AG10803 (cell line): Measurements from ENCODE around the gene GPHA2.

Experiments
- DNase-seq: peaks from one replicate; pipeline ENCODE4 v3.0.0; 2010; ENCODE audit warnings: low read depth
- H3K4me3 ChIP-seq: 2 replicates; pipeline ENCODE4 v1.5.1; 2011; ENCODE audit warnings: mild to moderate bottlenecking, low read length, control low read depth
- TF ChIP-seq, protein P1 (sequence below): conservative IDR thresholded peaks from 2 replicates; pipeline ENCODE4 v1.5.1; 2011; ENCODE audit warnings: mild to moderate bottlenecking, low read length, control low read depth, inconsistent platforms

The GPHA2 gene

DNA sequence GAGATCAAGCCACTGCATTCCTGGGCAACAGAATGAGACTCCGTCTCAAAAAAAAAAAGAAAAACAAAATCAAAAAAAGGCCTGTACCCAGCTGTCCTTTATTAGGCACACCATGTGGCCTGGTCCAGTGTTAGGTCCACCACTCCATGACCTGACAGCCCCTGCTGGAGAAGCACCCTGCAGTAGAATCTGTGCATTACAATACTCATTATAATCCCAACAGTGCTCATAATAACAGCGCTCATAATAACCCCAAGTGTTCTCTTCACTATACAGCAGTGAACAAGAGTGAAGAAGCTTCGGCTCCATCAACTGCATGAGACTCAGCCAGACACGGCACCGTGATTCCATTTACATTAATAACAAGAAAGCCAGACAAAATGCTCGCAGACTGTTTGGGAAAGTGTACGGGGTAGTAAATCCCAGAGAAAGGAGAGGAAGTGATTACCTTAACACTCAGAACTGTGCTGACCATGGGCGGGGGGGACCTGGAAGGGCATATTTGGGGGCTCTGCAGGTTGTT is 48.4 kb downstream of the GPHA2 start:
- TF ChIP-seq, protein P1, sequence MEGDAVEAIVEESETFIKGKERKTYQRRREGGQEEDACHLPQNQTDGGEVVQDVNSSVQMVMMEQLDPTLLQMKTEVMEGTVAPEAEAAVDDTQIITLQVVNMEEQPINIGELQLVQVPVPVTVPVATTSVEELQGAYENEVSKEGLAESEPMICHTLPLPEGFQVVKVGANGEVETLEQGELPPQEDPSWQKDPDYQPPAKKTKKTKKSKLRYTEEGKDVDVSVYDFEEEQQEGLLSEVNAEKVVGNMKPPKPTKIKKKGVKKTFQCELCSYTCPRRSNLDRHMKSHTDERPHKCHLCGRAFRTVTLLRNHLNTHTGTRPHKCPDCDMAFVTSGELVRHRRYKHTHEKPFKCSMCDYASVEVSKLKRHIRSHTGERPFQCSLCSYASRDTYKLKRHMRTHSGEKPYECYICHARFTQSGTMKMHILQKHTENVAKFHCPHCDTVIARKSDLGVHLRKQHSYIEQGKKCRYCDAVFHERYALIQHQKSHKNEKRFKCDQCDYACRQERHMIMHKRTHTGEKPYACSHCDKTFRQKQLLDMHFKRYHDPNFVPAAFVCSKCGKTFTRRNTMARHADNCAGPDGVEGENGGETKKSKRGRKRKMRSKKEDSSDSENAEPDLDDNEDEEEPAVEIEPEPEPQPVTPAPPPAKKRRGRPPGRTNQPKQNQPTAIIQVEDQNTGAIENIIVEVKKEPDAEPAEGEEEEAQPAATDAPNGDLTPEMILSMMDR = no peak
- no peak overlapping the region for H3K4me3 ChIP-seq
- no peak for DNase-seq

DNA sequence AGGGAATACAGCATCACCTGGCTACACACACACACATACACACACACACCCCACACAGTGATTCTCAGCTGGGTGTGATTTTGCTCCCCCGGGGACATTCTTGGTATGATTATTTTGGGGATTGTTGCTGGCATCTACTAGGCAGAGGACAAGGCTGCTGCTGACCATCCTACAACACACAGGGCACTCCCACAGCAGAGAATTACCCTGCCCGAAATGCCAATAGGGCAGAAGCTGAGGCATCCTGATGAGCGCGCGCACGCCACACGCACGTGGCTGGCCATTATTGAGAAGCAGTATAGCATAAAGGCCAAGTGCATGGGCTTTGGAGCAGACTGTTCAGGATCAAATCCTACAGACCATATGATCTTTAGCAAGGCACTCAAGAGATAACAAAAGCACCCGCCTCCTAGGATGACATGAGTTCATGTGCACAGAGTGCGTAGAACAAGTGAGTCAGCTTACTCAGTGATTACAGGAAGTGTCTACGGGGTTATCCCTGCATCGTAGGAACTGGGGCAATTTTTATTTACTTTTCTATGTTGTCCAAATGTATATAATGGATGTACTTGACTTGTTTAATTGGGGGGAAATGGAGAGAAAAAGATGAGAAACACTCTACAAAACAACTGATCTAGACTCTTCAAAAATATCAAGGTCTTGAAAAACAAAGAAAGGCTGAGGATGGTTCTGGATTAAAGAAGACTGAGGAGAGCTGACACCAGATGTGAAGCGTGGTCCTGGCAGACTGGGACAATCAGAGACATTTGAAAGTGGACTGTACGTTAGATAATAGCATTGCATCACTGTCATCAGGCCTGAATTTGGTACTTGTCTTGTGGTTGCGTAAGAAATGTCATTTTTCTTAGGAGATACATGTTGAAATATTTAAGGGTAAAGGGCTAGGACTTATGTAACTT is 50.1 kb downstream of the GPHA2 start:
- TF ChIP-seq, protein P1 = no peak
- DNase-seq = peak; percentile 85
- no peak overlapping the region for H3K4me3 ChIP-seq
